ENCODE data around the gene BICDL2.

Gene BICDL2

GRCh38 chr16:3049921-3050481 lies 13.3 kb upstream of the BICDL2 start:
- DNase-seq (ENCODE audit: low spot score) (no peak), FAIRE-seq (no peak)

- DNase-seq (ENCODE audit: low spot score) (no peak), FAIRE-seq (no peak)
Observed at GRCh38 chr16:3047387-3047720, 10.6 kb upstream of the BICDL2 start.

GRCh38 chr16:3046641-3047386 lies 10.1 kb upstream of the BICDL2 start:
- FAIRE-seq (no peak), DNase-seq (ENCODE audit: low spot score) (no peak)

- FAIRE-seq, result no peak
- peak; percentile 65 for DNase-seq (ENCODE audit: low spot score)
Observed at GRCh38 chr16:3045758-3046640, 9.3 kb upstream of the BICDL2 start, which contains the start of gene MMP25. MMP25 (plus strand) TSS chr16:3046561; CDS start chr16:3046918, 357 bp downstream.

- DNase-seq (ENCODE audit: low spot score), result no peak
- no peak for FAIRE-seq
Observed at GRCh38 chr16:3044708-3045107, 8.0 kb upstream of the BICDL2 start.

GRCh38 chr16:3042376-3042775 lies 5.6 kb upstream of the BICDL2 start:
- FAIRE-seq, result no peak

GRCh38 chr16:3038896-3039295 lies 2.2 kb upstream of the BICDL2 start:
- FAIRE-seq (no peak), DNase-seq (ENCODE audit: low spot score) (no peak)

More at GRCh38 chr16:3042376-3042775, 5.6 kb upstream of the BICDL2 start:
- DNase-seq (ENCODE audit: low spot score), result no peak

GRCh38 chr16:3038256-3038655 lies 1.5 kb upstream of the BICDL2 start:
- DNase-seq (ENCODE audit: low spot score) (no peak), FAIRE-seq (peak; percentile 37)

GRCh38 chr16:3035972-3036725 lies 595 bp downstream of the BICDL2 start:
- no peak for FAIRE-seq
- DNase-seq (ENCODE audit: low spot score), result no peak

- FAIRE-seq (no peak), DNase-seq (ENCODE audit: low spot score) (no peak)
Observed at GRCh38 chr16:3035289-3035971, 1.3 kb downstream of the BICDL2 start.

GRCh38 chr16:3032624-3033023 lies 4.1 kb downstream of the BICDL2 start:
- no peak for DNase-seq (ENCODE audit: low spot score)
- no peak for FAIRE-seq

GRCh38 chr16:3030222-3031212 lies 6.2 kb downstream of the BICDL2 start:
- FAIRE-seq, result no peak
- no peak for DNase-seq (ENCODE audit: low spot score)

- FAIRE-seq, result no peak
- DNase-seq (ENCODE audit: low spot score), result no peak
Observed at GRCh38 chr16:3029491-3030221, 7.1 kb downstream of the BICDL2 start.

GRCh38 chr16:3028716-3029319 lies 7.9 kb downstream of the BICDL2 start:
- DNase-seq (ENCODE audit: low spot score), result no peak
- no peak for FAIRE-seq

GRCh38 chr16:3027983-3028715 lies 8.6 kb downstream of the BICDL2 start:
- FAIRE-seq (no peak), DNase-seq (ENCODE audit: low spot score) (peak; percentile 86)

- FAIRE-seq (no peak), DNase-seq (ENCODE audit: low spot score) (no peak)
Observed at GRCh38 chr16:3027489-3027795, 9.3 kb downstream of the BICDL2 start.

- DNase-seq (ENCODE audit: low spot score) (no peak), FAIRE-seq (no peak)
Observed at GRCh38 chr16:3026609-3027488, 9.9 kb downstream of the BICDL2 start.

Measured in urothelium cell line (cell line).